Measurements from ENCODE around the gene GRPEL1. TPM values are rescaled to one million over a fixed set of nuclear protein-coding genes. Genes with fewer than 3 reads are reported as not detected.

GRPEL1 gene
- polyA plus RNA-seq, 3 donors = 44.1 to 49.6 (median 45.4) TPM

- H3K9ac ChIP-seq (ENCODE audit: insufficient read depth, low read length, poor library complexity, severe bottlenecking) = no peak overlapping the region
- no peak overlapping the region for H3K4me3 Mint-ChIP-seq
- H3K79me2 ChIP-seq (ENCODE audit: insufficient read depth, low read length) = peaks cover 50% of the 10 kb centered on the region
- H3K4me3 ChIP-seq (replicated peaks in 1 of 3; ENCODE audit: low read depth in 2 of 3, low read length in 3 of 3) = peak overlapping the region in 1 of 3 experiments; percentile 1
- peak overlapping the region in 1 of 2 donors; percentile 57 for H3K27ac ChIP-seq (ENCODE audit: low read depth in 1 of 2, low read length in 2 of 2)
- H3K27me3 Mint-ChIP-seq (ENCODE audit: low read depth in 3 of 3) = peaks cover 1 to 9% (median 3%) of the 10 kb centered on the region in 3 donors
- H3K4me1 Mint-ChIP-seq = peaks cover 61% of the 10 kb centered on the region
- no peaks in the 10 kb centered on the region for H3K9me3 ChIP-seq (replicated peaks in 1 of 2; ENCODE audit: control insufficient read depth in 1 of 2, insufficient read depth in 1 of 2, low read length in 2 of 2)
- peak overlapping the region in 4 of 7 donors; percentile 23 to 73 (median 54) for H3K27ac Mint-ChIP-seq
- TF ChIP-seq CTCF (IDR thresholded peaks at IDR 0.05) = no peak
- H3K4me2 ChIP-seq (replicated peaks; ENCODE audit: extremely low read depth, low read length, poor library complexity, severe bottlenecking) = peak overlapping the region; percentile 37
- peaks cover 46 to 69% of the 10 kb centered on the region in 2 donors for H3K36me3 ChIP-seq (replicated peaks in 1 of 2; ENCODE audit: control insufficient read depth in 1 of 2, insufficient read depth in 2 of 2, low read length in 2 of 2)
- H3K9me3 Mint-ChIP-seq = peaks cover 0 to 3% (median 0%) of the 10 kb centered on the region in 7 donors
- peaks cover 96% of the 10 kb centered on the region for H4K20me1 ChIP-seq (ENCODE audit: insufficient read depth, low read length)
- no peak overlapping the region for H2AFZ ChIP-seq (ENCODE audit: insufficient read depth, low read depth, low read length, poor library complexity, severe bottlenecking)
- peaks cover 69 to 87% of the 10 kb centered on the region in 2 donors for H3K36me3 Mint-ChIP-seq
- peaks cover 56 to 58% of the 10 kb centered on the region in 2 donors for H3K4me1 ChIP-seq (ENCODE audit: control insufficient read depth in 1 of 2, insufficient read depth in 2 of 2, low read length in 2 of 2)
- 100% methylated on average over 1 of the region's 3 CpGs for WGBS (ENCODE audit: insufficient coverage)
- intact Hi-C loops (cut with micrococcal nuclease) = loop anchor here in 1 of 2 donors (2.0 kb wide), 1 partner anchor 14 kb away; no protein-coding TSS in a partner anchor
- H3K27me3 ChIP-seq (ENCODE audit: control insufficient read depth in 2 of 2, insufficient read depth in 2 of 2, low read length in 2 of 2) = no peaks in the 10 kb centered on the region
- no peak for DNase-seq
These were observed 9.1 kb downstream of the GRPEL1 start for GRCh38 chr4:7058792-7059191.

- H3K27me3 ChIP-seq (ENCODE audit: control insufficient read depth in 2 of 2, insufficient read depth in 2 of 2, low read length in 2 of 2) = no peaks in the 10 kb centered on the region
- peaks cover 2 to 7% (median 3%) of the 10 kb centered on the region in 3 donors for H3K27me3 Mint-ChIP-seq (ENCODE audit: low read depth in 3 of 3)
- H3K4me3 ChIP-seq (replicated peaks in 1 of 3; ENCODE audit: low read depth in 2 of 3, low read length in 3 of 3) = no peak overlapping the region
- H3K36me3 Mint-ChIP-seq = peaks cover 46 to 74% of the 10 kb centered on the region in 2 donors
- peaks cover 67 to 70% of the 10 kb centered on the region in 2 donors for H3K4me1 ChIP-seq (ENCODE audit: control insufficient read depth in 1 of 2, insufficient read depth in 2 of 2, low read length in 2 of 2)
- H3K27ac ChIP-seq (ENCODE audit: low read depth in 1 of 2, low read length in 2 of 2) = no peak overlapping the region
- peaks cover 70% of the 10 kb centered on the region for H3K4me1 Mint-ChIP-seq
- peaks cover 0 to 3% (median 0%) of the 10 kb centered on the region in 7 donors for H3K9me3 Mint-ChIP-seq
- 98% methylated on average over 10 of the region's 10 CpGs for WGBS (ENCODE audit: insufficient coverage)
- H3K79me2 ChIP-seq (ENCODE audit: insufficient read depth, low read length) = peaks cover 56% of the 10 kb centered on the region
- peaks cover 26 to 54% of the 10 kb centered on the region in 2 donors for H3K36me3 ChIP-seq (replicated peaks in 1 of 2; ENCODE audit: control insufficient read depth in 1 of 2, insufficient read depth in 2 of 2, low read length in 2 of 2)
- H4K20me1 ChIP-seq (ENCODE audit: insufficient read depth, low read length) = peaks cover 97% of the 10 kb centered on the region
- H3K9me3 ChIP-seq (replicated peaks in 1 of 2; ENCODE audit: control insufficient read depth in 1 of 2, insufficient read depth in 1 of 2, low read length in 2 of 2) = no peaks in the 10 kb centered on the region
- TF ChIP-seq CTCF (IDR thresholded peaks at IDR 0.05) = no peak
- peak overlapping the region in 2 of 7 donors; percentile 24 to 44 for H3K27ac Mint-ChIP-seq
- no peak for DNase-seq
- no peak overlapping the region for H3K4me2 ChIP-seq (replicated peaks; ENCODE audit: extremely low read depth, low read length, poor library complexity, severe bottlenecking)
- no peak overlapping the region for H3K4me3 Mint-ChIP-seq
- intact Hi-C loops (cut with micrococcal nuclease) = no loop called here
- no peak overlapping the region for H3K9ac ChIP-seq (ENCODE audit: insufficient read depth, low read length, poor library complexity, severe bottlenecking)
- H2AFZ ChIP-seq (ENCODE audit: insufficient read depth, low read depth, low read length, poor library complexity, severe bottlenecking) = no peak overlapping the region
These were observed 11.9 kb downstream of the GRPEL1 start for GRCh38 chr4:7055990-7056325.

Data from CD14-positive monocyte (primary cell).